ENCODE results near the gene ZDHHC14. TPM values are rescaled to one million over a fixed set of nuclear protein-coding genes. Genes with fewer than 3 reads are reported as not detected.
A peak's percentile ranks its signal among the peaks of the same experiment; 100 is the strongest.

Gene ZDHHC14
- total RNA-seq, 2 donors from 2014 or later: 8.8 to 11.6 TPM

GRCh38 chr6:157672726-157673412, 291.9 kb downstream of the ZDHHC14 start:
- DNase-seq (no peak), ATAC-seq (no peak)
- intact Hi-C loops (cut with DNase I, micrococcal nuclease): no loop called here

GRCh38 chr6:157673596-157673995, 292.6 kb downstream of the ZDHHC14 start:
- ATAC-seq: no peak
- intact Hi-C loops (cut with DNase I, micrococcal nuclease): no loop called here
- no peak for DNase-seq

GRCh38 chr6:157674061-157674460, 293.1 kb downstream of the ZDHHC14 start:
- DNase-seq: no peak
- no peak for ATAC-seq
- intact Hi-C loops (cut with DNase I, micrococcal nuclease): no loop called here

- no peak for ATAC-seq
- DNase-seq: no peak
- intact Hi-C loops (cut with DNase I, micrococcal nuclease): no loop called here
Measured at GRCh38 chr6:157675831-157676230, 294.8 kb downstream of the ZDHHC14 start.

GRCh38 chr6:157676241-157676640, 295.3 kb downstream of the ZDHHC14 start:
- ATAC-seq (no peak), DNase-seq (no peak)

GRCh38 chr6:157677235-157677634, 296.2 kb downstream of the ZDHHC14 start:
- DNase-seq: no peak

More at GRCh38 chr6:157676241-157676640, 295.3 kb downstream of the ZDHHC14 start:
- intact Hi-C loops (cut with DNase I, micrococcal nuclease): no loop called here

GRCh38 chr6:157679605-157680580, 298.9 kb downstream of the ZDHHC14 start:
- intact Hi-C loops (cut with DNase I, micrococcal nuclease): no loop called here
- DNase-seq: no peak
- no peak for ATAC-seq

More at GRCh38 chr6:157677235-157677634, 296.2 kb downstream of the ZDHHC14 start:
- intact Hi-C loops (cut with DNase I, micrococcal nuclease): no loop called here
- no peak for ATAC-seq

GRCh38 chr6:157681041-157681650, 300.2 kb downstream of the ZDHHC14 start:
- ATAC-seq (no peak), DNase-seq (no peak)

GRCh38 chr6:157682856-157683481, 302.0 kb downstream of the ZDHHC14 start:
- ATAC-seq: no peak
- intact Hi-C loops (cut with DNase I, micrococcal nuclease): no loop called here
- no peak for DNase-seq

More at GRCh38 chr6:157681041-157681650, 300.2 kb downstream of the ZDHHC14 start:
- intact Hi-C loops (cut with DNase I, micrococcal nuclease): no loop called here

GRCh38 chr6:157683707-157684106, 302.7 kb downstream of the ZDHHC14 start:
- no peak for DNase-seq
- intact Hi-C loops (cut with DNase I, micrococcal nuclease): no loop called here
- no peak for ATAC-seq

GRCh38 chr6:157684620-157685299, 303.8 kb downstream of the ZDHHC14 start:
- no peak for DNase-seq
- ATAC-seq: no peak
- intact Hi-C loops (cut with DNase I, micrococcal nuclease): no loop called here

- no peak for DNase-seq
- no peak for ATAC-seq
- intact Hi-C loops (cut with DNase I, micrococcal nuclease): no loop called here
Measured at GRCh38 chr6:157685596-157686280, 304.7 kb downstream of the ZDHHC14 start.

- intact Hi-C loops (cut with DNase I, micrococcal nuclease): no loop called here
- no peak for ATAC-seq
- no peak for DNase-seq
Measured at GRCh38 chr6:157688275-157688959, 307.4 kb downstream of the ZDHHC14 start.

- peak; percentile 98 for ATAC-seq
- intact Hi-C loops (cut with DNase I, micrococcal nuclease): no loop called here
- DNase-seq: peak; percentile 62 to 68
Measured at GRCh38 chr6:157688960-157689599, 308.1 kb downstream of the ZDHHC14 start.

- ATAC-seq: no peak
Measured at GRCh38 chr6:157689875-157690274, 308.9 kb downstream of the ZDHHC14 start.

GRCh38 chr6:157690441-157691210, 309.6 kb downstream of the ZDHHC14 start:
- no peak for ATAC-seq
- no peak for DNase-seq
- intact Hi-C loops (cut with DNase I, micrococcal nuclease): no loop called here

More at GRCh38 chr6:157689875-157690274, 308.9 kb downstream of the ZDHHC14 start:
- intact Hi-C loops (cut with DNase I, micrococcal nuclease): no loop called here
- DNase-seq: no peak
